ES-I3 (cell line): ENCODE measurements around the gene RAC2.

Experiments
- H3K36me3 ChIP-seq: 2 replicates; pipeline ENCODE4 v1.6.1; 2013; ENCODE audit warnings: mild to moderate bottlenecking, low read length, control low read depth, moderate library complexity; ENCODE audit not compliant: insufficient read depth
- H3K4me1 ChIP-seq: 2 replicates; pipeline ENCODE4 v1.6.1; 2013; ENCODE audit warnings: mild to moderate bottlenecking, control low read depth, low read length; ENCODE audit not compliant: insufficient read depth
- H3K9ac ChIP-seq: 2 replicates; pipeline ENCODE4 v1.6.1; 2013; ENCODE audit warnings: low read depth, mild to moderate bottlenecking, low read length, moderate library complexity
- H3K9me3 ChIP-seq: 2 replicates; pipeline ENCODE4 v1.6.1; 2013; ENCODE audit warnings: mild to moderate bottlenecking, low read length, moderate library complexity; ENCODE audit not compliant: control insufficient read depth, insufficient read depth

The RAC2 gene

DNA sequence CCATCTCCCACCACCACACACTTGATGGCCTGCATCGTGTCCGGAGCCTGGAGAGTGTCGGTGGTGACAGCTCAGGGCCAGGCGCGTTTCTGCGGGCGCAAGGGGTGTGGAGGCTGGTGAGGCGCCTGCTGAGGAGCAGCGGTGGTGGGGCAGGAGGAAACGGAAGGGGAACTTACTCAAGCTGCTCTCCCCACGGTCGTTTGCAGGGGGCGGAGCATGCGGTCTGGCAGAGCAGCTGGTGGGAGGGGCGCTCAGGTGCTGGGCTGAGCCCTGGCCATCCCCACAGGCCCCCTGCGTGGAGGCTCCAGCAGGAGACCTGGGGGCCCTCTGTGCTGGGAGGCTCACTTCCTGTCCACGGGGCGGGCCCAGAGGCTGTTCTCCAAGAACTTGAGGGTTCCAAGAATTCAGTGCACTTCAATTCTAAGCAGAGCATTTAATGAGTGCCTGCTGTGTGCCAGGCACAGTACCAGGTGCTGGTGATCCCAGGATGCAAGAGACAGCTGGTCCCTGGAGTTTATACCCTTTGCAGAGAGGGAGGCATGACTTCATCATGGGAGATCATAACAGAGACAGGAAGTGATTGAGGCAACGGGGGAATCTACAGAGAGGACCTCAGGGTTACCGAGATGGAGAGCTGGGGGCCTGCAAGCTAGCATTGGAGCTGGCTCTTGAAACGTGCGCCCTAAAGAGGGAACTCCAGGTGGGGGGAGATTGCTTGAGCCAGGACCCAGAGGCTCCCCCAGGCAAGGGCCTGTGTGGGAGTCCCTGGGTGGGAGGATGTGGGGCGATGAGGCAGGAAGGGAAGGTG lies at the start of gene RAC2:
TSS of gene RAC2 (minus strand) at position 156 of the 808 bp plus-strand sequence. CDS start at position 35, 121 bp downstream.
- H3K36me3 ChIP-seq: no peaks in the 10 kb centered on the region
- no peaks in the 10 kb centered on the region for H3K9me3 ChIP-seq
- peak within 1 kb of the TSS; percentile 63; the same call in 1 of the 2 replicates for H3K9ac ChIP-seq
- peaks cover 24% of the 10 kb centered on the region; the same call in 1 of the 2 replicates for H3K4me1 ChIP-seq

- Histone ChIP-seq H3K9me3 (no peaks in the 10 kb centered on the region), H3K4me1 (no peaks in the 10 kb centered on the region; the same call in 1 of the 2 replicates), H3K36me3 (no peaks in the 10 kb centered on the region), H3K9ac (no peak overlapping the region)
Measured at GRCh38 chr22:37293172-37293571, 49.1 kb upstream of the RAC2 start.

GRCh38 chr22:37292641-37293040 lies 48.6 kb upstream of the RAC2 start:
- Histone ChIP-seq H3K4me1 (no peaks in the 10 kb centered on the region; the same call in 1 of the 2 replicates), H3K36me3 (no peaks in the 10 kb centered on the region), H3K9me3 (no peaks in the 10 kb centered on the region), H3K9ac (no peak overlapping the region)

DNA sequence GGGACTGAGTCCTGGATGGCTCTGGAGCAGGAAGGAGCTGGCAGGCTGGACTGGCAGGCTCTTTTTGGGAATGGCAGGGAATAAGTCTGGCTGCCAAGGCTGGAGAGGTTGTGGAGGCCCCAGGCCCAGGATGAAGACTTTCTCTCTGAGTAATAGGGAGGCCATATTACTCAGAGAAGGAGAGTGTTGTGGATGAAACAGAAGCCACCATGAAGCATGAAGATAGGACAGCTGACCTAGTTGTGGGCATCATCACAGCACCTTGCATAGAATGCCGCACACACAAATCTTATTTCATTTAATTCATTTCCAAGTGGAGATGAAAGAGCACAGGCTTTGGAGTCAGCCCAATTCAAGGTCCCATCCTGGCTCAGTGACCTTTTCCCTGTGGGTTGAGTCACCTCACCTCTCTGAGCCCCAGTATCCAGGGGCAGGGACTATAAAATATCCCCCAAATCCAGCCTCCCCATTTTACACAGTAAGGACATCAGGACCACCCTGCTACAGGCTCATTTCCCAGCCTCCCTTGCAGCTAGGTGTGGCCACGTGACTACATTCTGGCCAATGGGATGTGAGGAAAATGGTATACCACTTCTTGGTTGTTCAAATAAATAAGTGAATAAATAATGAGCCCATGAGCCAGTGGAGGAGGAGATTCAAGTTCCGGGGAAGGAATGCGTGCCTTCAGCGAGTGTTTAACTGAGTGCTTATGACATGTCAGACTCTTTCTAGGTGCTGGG lies 47.7 kb upstream of the RAC2 start:
- Histone ChIP-seq H3K36me3 (no peaks in the 10 kb centered on the region), H3K4me1 (no peaks in the 10 kb centered on the region; the same call in 1 of the 2 replicates), H3K9me3 (no peaks in the 10 kb centered on the region), H3K9ac (no peak overlapping the region)

DNA sequence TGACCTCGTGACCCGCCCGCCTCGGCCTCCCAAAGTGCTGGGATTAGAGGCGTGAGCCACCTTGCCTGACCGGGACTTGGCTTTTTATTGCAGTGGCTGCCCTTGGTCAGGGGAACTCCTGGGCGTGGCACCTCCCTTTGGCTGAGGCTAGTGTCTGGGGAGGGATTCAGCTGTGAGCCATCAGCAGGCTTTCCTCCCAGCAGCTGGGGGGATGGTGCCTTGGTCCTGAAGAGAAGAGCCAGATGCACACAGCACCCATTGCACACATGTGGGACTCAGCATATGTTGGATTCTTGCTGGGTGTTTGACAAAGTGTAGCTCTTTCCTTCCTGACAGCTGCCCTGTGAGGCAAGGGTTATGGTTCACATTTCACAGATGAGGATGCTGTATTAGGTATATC lies 46.7 kb upstream of the RAC2 start:
- Histone ChIP-seq H3K9me3 (no peaks in the 10 kb centered on the region), H3K9ac (no peak overlapping the region), H3K4me1 (no peaks in the 10 kb centered on the region; the same call in 1 of the 2 replicates), H3K36me3 (no peaks in the 10 kb centered on the region)

GRCh38 chr22:37289156-37289735 lies 45.2 kb upstream of the RAC2 start:
- Histone ChIP-seq H3K4me1 (peaks cover 4% of the 10 kb centered on the region), H3K9me3 (no peaks in the 10 kb centered on the region), H3K9ac (no peak overlapping the region), H3K36me3 (no peaks in the 10 kb centered on the region)

DNA sequence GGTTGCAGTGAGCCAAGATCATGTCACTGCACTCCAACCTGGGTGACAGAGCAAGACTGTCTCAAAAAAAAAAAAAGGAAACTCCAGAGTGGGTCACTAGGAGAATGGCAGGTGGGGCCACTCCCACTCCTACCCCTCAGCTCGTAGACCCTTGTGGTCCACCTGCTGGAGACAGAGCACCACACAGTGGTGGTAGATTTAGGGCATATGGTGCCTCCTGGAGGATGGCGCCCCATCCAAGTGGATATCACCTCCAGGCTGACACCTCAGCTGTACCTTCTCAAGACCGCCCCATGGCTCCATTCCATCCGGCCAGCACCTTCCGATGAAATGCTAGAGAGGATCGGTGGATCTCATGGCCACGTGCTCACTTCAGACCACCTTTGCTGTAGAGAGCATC lies 44.5 kb upstream of the RAC2 start:
- Histone ChIP-seq H3K9ac (no peak overlapping the region), H3K4me1 (peaks cover 11% of the 10 kb centered on the region), H3K9me3 (no peaks in the 10 kb centered on the region), H3K36me3 (no peaks in the 10 kb centered on the region)

GRCh38 chr22:37287550-37287951 lies 43.5 kb upstream of the RAC2 start:
- Histone ChIP-seq H3K9ac (no peak overlapping the region), H3K4me1 (peaks cover 16% of the 10 kb centered on the region), H3K9me3 (no peaks in the 10 kb centered on the region)

DNA sequence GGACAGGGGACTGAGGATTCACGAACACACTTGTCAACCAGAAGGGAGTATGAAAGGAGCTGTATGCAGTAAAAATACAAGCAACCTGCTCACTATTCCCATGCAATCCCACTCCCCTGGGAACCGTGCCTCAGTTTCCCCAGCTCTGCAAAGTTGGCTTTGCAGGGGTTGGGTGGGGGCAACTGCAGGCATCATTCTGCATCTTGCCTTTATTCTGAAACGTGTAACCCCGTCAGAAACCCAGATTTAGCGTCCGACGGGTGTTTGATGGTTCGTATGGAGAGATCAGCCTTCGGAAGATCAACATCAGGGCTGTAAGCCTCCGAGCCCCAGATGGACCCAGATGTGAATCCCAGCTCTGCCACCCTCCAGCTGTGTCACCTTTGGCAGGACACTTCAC lies 41.9 kb upstream of the RAC2 start:
- H3K9me3 ChIP-seq: no peaks in the 10 kb centered on the region
- H3K36me3 ChIP-seq: no peaks in the 10 kb centered on the region
- no peak overlapping the region for H3K9ac ChIP-seq
- peaks cover 19% of the 10 kb centered on the region for H3K4me1 ChIP-seq

More at GRCh38 chr22:37287550-37287951, 43.5 kb upstream of the RAC2 start:
- no peaks in the 10 kb centered on the region for H3K36me3 ChIP-seq

- Histone ChIP-seq H3K4me1 (peaks cover 19% of the 10 kb centered on the region), H3K9ac (no peak overlapping the region), H3K9me3 (no peaks in the 10 kb centered on the region), H3K36me3 (no peaks in the 10 kb centered on the region)
Measured at GRCh38 chr22:37284805-37285355, 40.8 kb upstream of the RAC2 start.

DNA sequence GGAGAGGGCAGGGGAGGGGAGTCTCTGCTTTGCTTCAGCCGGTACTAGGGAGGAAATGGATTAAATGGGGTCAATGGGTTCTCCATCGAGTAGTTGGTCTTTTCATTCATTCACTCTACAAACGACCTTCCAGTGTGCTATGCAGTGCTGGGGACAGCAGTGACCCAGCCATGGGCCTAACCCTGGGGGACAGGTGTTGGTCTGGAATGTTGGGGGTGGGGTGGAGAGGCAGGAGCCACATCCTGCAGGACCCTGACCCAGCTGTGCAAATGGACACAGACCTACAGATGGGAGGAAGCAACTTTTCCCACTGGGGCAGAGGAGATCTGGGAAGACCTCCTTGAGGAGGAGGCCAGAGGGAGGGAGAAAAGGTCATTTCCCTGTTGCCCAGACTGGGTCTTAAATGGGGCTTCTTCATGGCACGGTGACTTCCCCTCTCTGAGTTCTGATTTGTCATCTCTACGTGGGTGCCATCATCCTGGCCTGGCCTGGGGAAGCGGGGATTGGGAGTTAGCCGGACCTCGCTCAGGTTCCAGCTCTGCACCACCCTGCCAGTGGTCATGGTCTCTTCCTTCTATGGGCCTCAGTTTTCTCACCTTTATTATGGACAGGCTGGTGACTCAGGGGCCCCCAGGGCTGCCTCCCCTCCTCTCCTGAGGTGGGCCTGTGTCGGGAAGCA lies 40.2 kb upstream of the RAC2 start:
- H3K9ac ChIP-seq: no peak overlapping the region
- H3K4me1 ChIP-seq: peaks cover 21% of the 10 kb centered on the region
- no peaks in the 10 kb centered on the region for H3K9me3 ChIP-seq
- no peaks in the 10 kb centered on the region for H3K36me3 ChIP-seq

DNA sequence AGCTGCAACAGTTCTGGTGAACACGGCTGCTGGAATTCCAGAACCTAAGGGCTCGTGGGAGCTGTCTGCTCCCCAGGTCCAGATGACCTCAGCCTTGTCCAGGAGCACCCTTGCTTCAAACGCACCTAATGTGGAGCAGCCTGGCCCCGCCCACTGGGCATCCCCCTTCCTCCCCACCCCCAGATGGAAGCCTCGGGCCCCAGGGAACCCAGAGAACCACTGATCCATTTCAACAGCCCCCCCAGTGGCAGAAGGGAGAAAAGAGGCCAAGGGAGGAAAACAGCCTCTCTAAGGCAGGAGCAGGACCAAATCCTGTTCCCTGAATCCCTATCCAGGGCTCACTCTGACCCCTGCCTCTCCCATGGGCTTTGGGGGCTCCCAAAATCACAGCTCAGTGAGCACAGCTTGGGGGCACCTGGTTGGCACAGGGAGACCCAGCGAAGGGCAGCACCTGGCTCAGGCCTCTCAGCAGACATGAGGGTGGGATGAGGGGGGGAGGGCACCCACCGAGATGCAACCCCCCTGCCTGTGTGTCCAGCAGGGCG lies 39.4 kb upstream of the RAC2 start:
- peaks cover 22% of the 10 kb centered on the region for H3K4me1 ChIP-seq
- no peaks in the 10 kb centered on the region for H3K36me3 ChIP-seq
- no peaks in the 10 kb centered on the region for H3K9me3 ChIP-seq
- H3K9ac ChIP-seq: no peak overlapping the region

DNA sequence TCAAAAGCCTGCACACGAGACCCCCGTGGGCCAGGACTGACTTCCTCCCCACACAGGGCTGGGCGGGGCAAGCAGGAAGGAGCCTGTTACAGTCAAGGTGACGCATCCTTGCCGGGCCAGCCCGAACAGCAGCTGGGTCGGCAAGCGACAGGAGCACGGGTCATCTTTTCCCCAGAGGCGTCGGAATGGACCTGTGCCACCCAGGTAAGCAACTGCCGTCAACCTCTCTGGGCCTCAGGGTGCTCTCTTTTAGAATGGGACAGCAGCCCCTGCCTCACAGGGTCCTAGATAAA lies 38.3 kb upstream of the RAC2 start, which contains the start of gene CYTH4:
TSS of gene CYTH4 (plus strand) at position 124 of the 293 bp plus-strand sequence. CDS start at position 186, 62 bp downstream.
- H3K9ac ChIP-seq: no peak within 1 kb of the TSS
- H3K36me3 ChIP-seq: no peaks in the 10 kb centered on the region
- no peaks in the 10 kb centered on the region for H3K9me3 ChIP-seq
- peaks cover 22% of the 10 kb centered on the region for H3K4me1 ChIP-seq
